Loucy (cell line): ENCODE data around the gene UGT2B7.

Source experiments
- H2AFZ ChIP-seq: fragments of 200-600 bp; sonication (generic); 2 replicates; pipeline ENCODE4 v1.6.0; 2016; ENCODE audit warnings: antibody characterized with exemption, mild to moderate bottlenecking, low read length, moderate library complexity
- H3F3A ChIP-seq: fragments of 200-600 bp; 2 replicates; pipeline ENCODE4 v1.6.0; 2016; ENCODE audit warnings: antibody characterized with exemption, low read depth, mild to moderate bottlenecking
- H3K27me3 ChIP-seq: fragments of 200-600 bp; sonication (generic); 2 replicates; pipeline ENCODE4 v1.6.1; 2014; ENCODE audit warnings: low read length, mild to moderate bottlenecking; ENCODE audit not compliant: insufficient read depth, poor library complexity, severe bottlenecking
- H3K36me3 ChIP-seq: fragments of 200-600 bp; sonication (generic); 2 replicates; pipeline ENCODE4 v1.6.1; 2016; ENCODE audit warnings: low read length; ENCODE audit not compliant: insufficient read depth
- H3K4me1 ChIP-seq: fragments of 200-600 bp; sonication (generic); 2 replicates; pipeline ENCODE4 v1.5.1; 2014; ENCODE audit warnings: low read length, mild to moderate bottlenecking; ENCODE audit not compliant: insufficient read depth, poor library complexity, severe bottlenecking
- H3K4me2 ChIP-seq: fragments of 200-600 bp; sonication (generic); 2 replicates; pipeline ENCODE4 v1.6.0; 2014; ENCODE audit warnings: antibody characterized with exemption, low read length, low read depth, mild to moderate bottlenecking; ENCODE audit not compliant: poor library complexity, severe bottlenecking
- H3K4me3 ChIP-seq: fragments of 200-600 bp; sonication (generic); 2 replicates; pipeline ENCODE4 v1.5.1; 2014; ENCODE audit warnings: low read length, mild to moderate bottlenecking, mixed read lengths; ENCODE audit not compliant: poor library complexity, severe bottlenecking
- H3K79me2 ChIP-seq: fragments of 200-600 bp; sonication (generic); 2 replicates; pipeline ENCODE4 v1.6.1; 2014; ENCODE audit warnings: low read length; ENCODE audit not compliant: insufficient read depth
- H3K9ac ChIP-seq: fragments of 200-600 bp; sonication (generic); 2 replicates; pipeline ENCODE4 v1.6.0; 2014; ENCODE audit warnings: mild to moderate bottlenecking, low read depth, low read length, moderate library complexity; ENCODE audit not compliant: poor library complexity, severe bottlenecking
- H3K9me2 ChIP-seq: fragments of 200-600 bp; sonication (generic); replicated peaks from 2 replicates; pipeline ENCODE4 v1.6.1; 2016; ENCODE audit warnings: low read depth, low read length, mixed read lengths
- H3K9me3 ChIP-seq: fragments of 200-600 bp; sonication (generic); 2 replicates; pipeline ENCODE4 v1.6.1; 2014; ENCODE audit warnings: mild to moderate bottlenecking, antibody characterized with exemption, low read length, low read depth; ENCODE audit not compliant: insufficient read depth
- H4K20me1 ChIP-seq: fragments of 200-600 bp; sonication (generic); 2 replicates; pipeline ENCODE4 v1.6.0; 2014; ENCODE audit warnings: antibody characterized with exemption, low read length, mild to moderate bottlenecking; ENCODE audit not compliant: insufficient read depth, poor library complexity, severe bottlenecking
- EZH2phosphoT487 ChIP-seq: fragments of 200-600 bp; IDR thresholded peaks from 2 replicates; pipeline ENCODE4 v1.6.1; 2018; ENCODE audit warnings: antibody characterized with exemption, mild to moderate bottlenecking, moderate library complexity, borderline replicate concordance
- TF ChIP-seq, protein P1 (sequence below): fragments of 200-600 bp; sonication (generic); conservative IDR thresholded peaks from 2 replicates; pipeline ENCODE4 v1.5.1; 2014; ENCODE audit warnings: mild to moderate bottlenecking, antibody characterized with exemption, low read length

UGT2B7 gene

DNA sequence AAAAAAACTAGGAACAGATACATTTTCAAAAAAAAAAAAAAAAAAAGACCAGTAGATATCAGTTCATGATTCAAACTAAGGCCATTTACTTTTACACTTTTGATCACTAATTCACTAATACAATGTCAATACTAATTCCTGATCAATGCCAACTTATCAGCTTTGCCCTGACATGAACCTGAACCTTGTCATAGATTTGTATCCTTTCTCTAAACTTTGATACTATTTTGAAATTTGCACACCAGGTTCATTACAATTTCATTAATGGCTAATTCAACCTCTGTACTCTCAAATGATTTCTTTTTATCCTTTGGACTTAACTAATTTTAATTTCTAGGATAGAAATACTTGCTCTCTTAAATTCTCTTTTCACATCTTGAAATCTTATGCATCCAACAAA is 37.7 kb downstream of the UGT2B7 start:
- no peak overlapping the region for H3K4me3 ChIP-seq
- H3K9ac ChIP-seq, result no peak overlapping the region
- H3K4me2 ChIP-seq, result no peak overlapping the region
- H3K79me2 ChIP-seq, result no peaks in the 10 kb centered on the region
- no peaks in the 10 kb centered on the region for H3K4me1 ChIP-seq
- no peaks in the 10 kb centered on the region for H3K9me3 ChIP-seq
- H3K27me3 ChIP-seq, result no peaks in the 10 kb centered on the region
- H3K36me3 ChIP-seq, result no peaks in the 10 kb centered on the region
- H4K20me1 ChIP-seq, result no peaks in the 10 kb centered on the region
- H3K9me2 ChIP-seq, result no peaks in the 10 kb centered on the region
- TF ChIP-seq, protein P1, sequence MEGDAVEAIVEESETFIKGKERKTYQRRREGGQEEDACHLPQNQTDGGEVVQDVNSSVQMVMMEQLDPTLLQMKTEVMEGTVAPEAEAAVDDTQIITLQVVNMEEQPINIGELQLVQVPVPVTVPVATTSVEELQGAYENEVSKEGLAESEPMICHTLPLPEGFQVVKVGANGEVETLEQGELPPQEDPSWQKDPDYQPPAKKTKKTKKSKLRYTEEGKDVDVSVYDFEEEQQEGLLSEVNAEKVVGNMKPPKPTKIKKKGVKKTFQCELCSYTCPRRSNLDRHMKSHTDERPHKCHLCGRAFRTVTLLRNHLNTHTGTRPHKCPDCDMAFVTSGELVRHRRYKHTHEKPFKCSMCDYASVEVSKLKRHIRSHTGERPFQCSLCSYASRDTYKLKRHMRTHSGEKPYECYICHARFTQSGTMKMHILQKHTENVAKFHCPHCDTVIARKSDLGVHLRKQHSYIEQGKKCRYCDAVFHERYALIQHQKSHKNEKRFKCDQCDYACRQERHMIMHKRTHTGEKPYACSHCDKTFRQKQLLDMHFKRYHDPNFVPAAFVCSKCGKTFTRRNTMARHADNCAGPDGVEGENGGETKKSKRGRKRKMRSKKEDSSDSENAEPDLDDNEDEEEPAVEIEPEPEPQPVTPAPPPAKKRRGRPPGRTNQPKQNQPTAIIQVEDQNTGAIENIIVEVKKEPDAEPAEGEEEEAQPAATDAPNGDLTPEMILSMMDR, result no peak
- TF ChIP-seq EZH2phosphoT487, result no peak
- H2AFZ ChIP-seq, result no peak overlapping the region
- no peaks in the 10 kb centered on the region for H3F3A ChIP-seq

- H3K36me3 ChIP-seq, result no peaks in the 10 kb centered on the region
- H3K4me2 ChIP-seq, result no peak overlapping the region
- no peak overlapping the region for H2AFZ ChIP-seq
- H3K9me2 ChIP-seq, result no peaks in the 10 kb centered on the region
- H3K27me3 ChIP-seq, result no peaks in the 10 kb centered on the region
- no peak overlapping the region for H3K9ac ChIP-seq
- H4K20me1 ChIP-seq, result no peaks in the 10 kb centered on the region
- H3K79me2 ChIP-seq, result no peaks in the 10 kb centered on the region
- H3K4me1 ChIP-seq, result no peaks in the 10 kb centered on the region
- H3K9me3 ChIP-seq, result no peaks in the 10 kb centered on the region
- no peaks in the 10 kb centered on the region for H3F3A ChIP-seq
- no peak overlapping the region for H3K4me3 ChIP-seq
- no peak for TF ChIP-seq EZH2phosphoT487
- TF ChIP-seq, protein P1, result no peak
Measured at GRCh38 chr4:69134471-69134870, 38.2 kb downstream of the UGT2B7 start.

- Histone ChIP-seq H3K4me3 (no peak overlapping the region), H3K9me3 (no peaks in the 10 kb centered on the region), H3K9me2 (no peaks in the 10 kb centered on the region), H2AFZ (no peak overlapping the region), H3K79me2 (no peaks in the 10 kb centered on the region), H3K4me2 (no peak overlapping the region), H3F3A (no peaks in the 10 kb centered on the region), H3K4me1 (no peaks in the 10 kb centered on the region), H3K36me3 (no peaks in the 10 kb centered on the region), H4K20me1 (no peaks in the 10 kb centered on the region), H3K27me3 (no peaks in the 10 kb centered on the region), H3K9ac (no peak overlapping the region)
- no peak for TF ChIP-seq EZH2phosphoT487
- TF ChIP-seq, protein P1, result no peak
Measured at GRCh38 chr4:69141320-69141719, 45.0 kb downstream of the UGT2B7 start.
